SK-N-SH (cell line): ENCODE data around the gene OAF. TPM values are rescaled to one million over a fixed set of nuclear protein-coding genes. Genes with fewer than 3 reads are reported as not detected.
"Not testable (repeated sequence)": the region's sequence is repeated elsewhere in the genome, so short reads cannot be mapped to it uniquely, and the experiment has no call there.

Source experiments
- CTCF ChIA-PET: fragments of 300-600, 350-600 bp; formaldehyde crosslinking; extraction: SDS; loops from one replicate; lab custom pipeline; 2021; lab: Yijun Ruan, JAX
- POLR2A ChIA-PET: fragments of 350-600 bp; sonication (Branson Sonifier 250); formaldehyde crosslinking; extraction: SDS; loops from one replicate; lab custom pipeline; 2020; ENCODE audit warnings: antibody characterized with exemption, inconsistent platforms; lab: Yijun Ruan, JAX
- DNase-seq: peaks from one replicate; pipeline ENCODE4 v3.0.0; 2012
- H2AFZ ChIP-seq: fragments of 200-600 bp; sonication (generic); 2 replicates; pipeline ENCODE4 v1.8.1; 2016; ENCODE audit warnings: antibody characterized with exemption, mild to moderate bottlenecking, low read depth
- H3F3A ChIP-seq: fragments of 200-600 bp; sonication (generic); replicated peaks from 2 replicates; pipeline ENCODE3; 2016; ENCODE audit warnings: antibody characterized with exemption, mild to moderate bottlenecking; ENCODE audit not compliant: insufficient read depth
- H3K27ac ChIP-seq, 2 experiments: fragments of 200-500 bp in 1 of 2; fragments of 200-600 bp in 1 of 2; sonication (Bioruptor generic) in 1 of 2; sonication (generic), shearing (Covaris generic) in 1 of 2; 2 replicates each; pipeline versions ENCODE4 v1.5.1 to v1.6.1; 2014 to 2016; ENCODE audit warnings: low read depth in 2 of 2, inconsistent platforms in 1 of 2, low read length in 1 of 2, mild to moderate bottlenecking in 1 of 2, mixed read lengths in 1 of 2
- H3K27me3 ChIP-seq: fragments of 200-600 bp; sonication (generic), shearing (Covaris generic); 2 replicates; pipeline ENCODE4 v1.6.1; 2016; ENCODE audit warnings: mixed run types; ENCODE audit not compliant: insufficient read depth
- H3K36me3 ChIP-seq, 2 experiments: fragments of 200-500 bp in 1 of 2; fragments of 200-600 bp in 1 of 2; sonication (Bioruptor generic) in 1 of 2; sonication (generic) in 1 of 2; replicated peaks in 1 of 2; 2 replicates each; pipeline versions ENCODE3 to v1.5.1; 2014 to 2016; ENCODE audit warnings: low read length in 1 of 2, mild to moderate bottlenecking in 1 of 2; ENCODE audit not compliant: insufficient read depth in 2 of 2, control insufficient read depth in 1 of 2
- H3K4me1 ChIP-seq, 2 experiments: fragments of 200-500 bp in 1 of 2; fragments of 200-600 bp in 1 of 2; sonication (Bioruptor generic) in 1 of 2; sonication (generic), shearing (Covaris generic) in 1 of 2; 2 replicates each; pipeline versions ENCODE4 v1.5.1 to v1.6.1; 2014 to 2016; ENCODE audit warnings: low read depth in 1 of 2, low read length in 1 of 2, mixed run types in 1 of 2; ENCODE audit not compliant: insufficient read depth in 2 of 2, control insufficient read depth in 1 of 2
- H3K4me2 ChIP-seq: fragments of 200-600 bp; sonication (generic), shearing (Covaris generic); 2 replicates; pipeline ENCODE4 v1.6.1; 2017; ENCODE audit warnings: mixed run types
- H3K4me3 ChIP-seq, 2 experiments: fragments of 200-500 bp in 1 of 2; fragments of 200-600 bp in 1 of 2; sonication (Bioruptor generic) in 1 of 2; sonication (generic), shearing (Covaris generic) in 1 of 2; 2 replicates each; pipeline versions ENCODE4 v1.5.1 to v1.8.1; 2014 to 2016; ENCODE audit warnings: low read depth in 2 of 2, inconsistent platforms in 1 of 2, low read length in 1 of 2, mild to moderate bottlenecking in 1 of 2, mixed read lengths in 1 of 2, moderate library complexity in 1 of 2
- H3K79me2 ChIP-seq: fragments of 200-600 bp; sonication (generic); 2 replicates; pipeline ENCODE4 v1.8.1; 2017; ENCODE audit warnings: mild to moderate bottlenecking; ENCODE audit not compliant: insufficient read depth
- H3K9ac ChIP-seq: fragments of 200-600 bp; sonication (generic); 2 replicates; pipeline ENCODE4 v1.6.1; 2017; ENCODE audit warnings: mixed run types
- H3K9me2 ChIP-seq: fragments of 200-600 bp; sonication (generic); 2 replicates; pipeline ENCODE4 v1.6.1; 2017; ENCODE audit warnings: mixed run types
- H3K9me3 ChIP-seq: fragments of 200-600 bp; sonication (generic); 2 replicates; pipeline ENCODE4 v1.6.1; 2017; ENCODE audit warnings: mixed run types, mild to moderate bottlenecking, moderate library complexity
- H4K20me1 ChIP-seq: fragments of 200-600 bp; sonication (generic); 2 replicates; pipeline ENCODE4 v1.6.1; 2017; ENCODE audit warnings: mild to moderate bottlenecking, mixed run types; ENCODE audit not compliant: insufficient read depth
- CHD2 ChIP-seq: fragments of 150-350 bp; IDR thresholded peaks from 2 replicates; pipeline ENCODE4 v1.6.1; 2018; ENCODE audit warnings: low read length; ENCODE audit not compliant: partially characterized antibody
- ELF1 ChIP-seq: IDR thresholded peaks from 2 replicates; pipeline ENCODE4 v1.4.0; 2012
- EP300 ChIP-seq, 2 experiments: IDR thresholded peaks; 2 replicates each; pipeline versions ENCODE4 v1.4.0 to v1.6.1; 2012; ENCODE audit warnings: borderline replicate concordance in 1 of 2, low read depth in 1 of 2, low read length in 1 of 2
- FOSL2 ChIP-seq: IDR thresholded peaks from 2 replicates; pipeline ENCODE4 v1.4.0; 2012; ENCODE audit warnings: low read depth, mild to moderate bottlenecking, moderate library complexity, borderline replicate concordance
- FOXJ3 ChIP-seq: sonication (generic); formaldehyde crosslinking; IDR thresholded peaks from 2 replicates; pipeline ENCODE4 v1.5.1; 2020; ENCODE audit warnings: mild to moderate bottlenecking, missing genetic modification reagents
- GABPA ChIP-seq: IDR thresholded peaks from 2 replicates; pipeline ENCODE4 v1.4.0; 2012; ENCODE audit warnings: low read depth, mild to moderate bottlenecking
- JUND ChIP-seq: IDR thresholded peaks from 2 replicates; pipeline ENCODE4 v1.4.0; 2012
- MAX ChIP-seq: IDR thresholded peaks from 2 replicates; pipeline ENCODE4 v1.4.0; 2012; ENCODE audit warnings: low read depth
- RCOR1 ChIP-seq: fragments of 150-350 bp; IDR thresholded peaks from 2 replicates; pipeline ENCODE4 v1.6.1; 2017; ENCODE audit warnings: antibody characterized with exemption, low read length
- RFX5 ChIP-seq: IDR thresholded peaks from 2 replicates; pipeline ENCODE4 v1.6.1; 2012; ENCODE audit warnings: mild to moderate bottlenecking, improper control_type of control experiment, low read length
- RXRA ChIP-seq: IDR thresholded peaks from 2 replicates; pipeline ENCODE4 v1.4.0; 2012; ENCODE audit warnings: low read depth, mild to moderate bottlenecking, borderline replicate concordance
- SIN3A ChIP-seq: IDR thresholded peaks from 2 replicates; pipeline ENCODE4 v1.6.1; 2012; ENCODE audit warnings: low read depth, mild to moderate bottlenecking, low read length, moderate library complexity, borderline replicate concordance
- TEAD4 ChIP-seq: IDR thresholded peaks from 2 replicates; pipeline ENCODE4 v1.4.0; 2012; ENCODE audit warnings: mild to moderate bottlenecking, borderline replicate concordance; ENCODE audit not compliant: insufficient read depth
- ZBTB33 ChIP-seq: IDR thresholded peaks from 2 replicates; pipeline ENCODE4 v1.4.0; 2012; ENCODE audit warnings: low read depth, borderline replicate concordance
- WGBS: methylation state at CpG from one replicate; pipeline ENCODE4 v1.1.6; 2017; ENCODE audit warnings: low lambda C conversion rate; 5-methylcytosine and 5-hydroxymethylcytosine counted together
- polyA plus RNA-seq, 3 experiments: library from polyadenylated mRNA; depleted of rRNA; stranded (reverse); fragments of >200 nt; gene quantifications; 2 replicates each; pipeline ENCODE4 v1.2.3, GENCODE V29; 2012
- TF ChIP-seq, protein P1 (sequence below): fragments of 200-600 bp; sonication (generic); IDR thresholded peaks from 2 replicates; pipeline ENCODE4 v1.6.1; 2017; ENCODE audit warnings: antibody characterized with exemption, mild to moderate bottlenecking, moderate library complexity

Gene OAF
- polyA plus RNA-seq, 1 of the 3 experiments (the other 2 are of a cell fraction): 28.0 TPM

GRCh38 chr11:120253377-120253776 is 42.5 kb downstream of the OAF start:
- H3K27ac ChIP-seq, H3K9me2 ChIP-seq, DNase-seq, H3K9ac ChIP-seq, H3K4me3 ChIP-seq, H3K9me3 ChIP-seq, H3F3A ChIP-seq, H4K20me1 ChIP-seq, H3K36me3 ChIP-seq, POLR2A ChIA-PET, H3K79me2 ChIP-seq, H2AFZ ChIP-seq, H3K4me1 ChIP-seq, H3K4me2 ChIP-seq: not testable (repeated sequence)
- H3K27me3 ChIP-seq: peaks cover 15% of the 10 kb centered on the region; the same call in 1 of the 2 replicates
- 78% methylated on average over 13 of the region's 13 CpGs for WGBS
- CTCF ChIA-PET: interaction anchor here (1.0 to 13.2 kb wide), 6 partner anchors 14 to 48 kb away, joined by 3 to 143 read pairs (median 3); no protein-coding TSS in a partner anchor

DNA sequence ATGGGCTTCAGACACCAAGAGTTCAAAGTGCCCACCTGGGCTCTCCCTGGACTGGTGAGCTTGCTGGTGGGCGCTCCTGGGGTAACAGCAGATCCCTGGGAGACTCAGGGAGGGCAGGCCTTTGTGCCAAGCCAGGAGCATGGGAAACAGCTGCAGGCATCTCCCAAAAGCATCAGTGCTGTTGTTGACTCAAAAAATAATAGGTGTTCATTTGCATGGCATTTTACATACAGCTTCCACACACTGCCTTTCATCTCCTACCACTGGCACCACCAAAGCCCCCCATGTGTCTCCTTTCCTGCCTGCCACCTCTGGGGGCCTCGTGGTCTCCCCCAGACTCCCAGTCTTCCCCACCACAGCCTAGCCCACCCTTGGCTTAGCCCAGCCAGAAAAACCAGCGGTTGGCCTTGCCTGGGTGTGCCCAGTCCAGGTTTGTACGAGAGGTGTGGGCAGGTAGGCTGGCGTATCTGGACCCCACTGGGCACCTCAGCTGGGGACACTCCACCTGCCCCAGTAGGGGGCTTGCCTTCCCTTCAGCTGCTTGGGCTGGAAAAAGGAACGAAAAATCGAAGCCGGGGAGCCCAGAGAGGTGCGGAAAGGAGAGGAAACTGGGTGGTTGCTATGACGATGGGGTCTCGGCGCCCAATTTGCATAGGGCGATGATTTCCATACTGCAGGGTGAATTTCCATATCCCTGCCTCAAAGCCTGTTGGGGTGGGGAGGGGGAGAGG is 44.1 kb downstream of the OAF start:
- H3K4me1 ChIP-seq: peaks cover 0 to 6% of the 10 kb centered on the region in 2 experiments; a peak in 1 of 4 replicates
- no peaks in the 10 kb centered on the region for H3K9me3 ChIP-seq
- 66% methylated on average over 13 of the region's 13 CpGs for WGBS
- no peak overlapping the region for H2AFZ ChIP-seq
- no peaks in the 10 kb centered on the region for H3K9me2 ChIP-seq
- no peak overlapping the region for H3K4me2 ChIP-seq
- H3K79me2 ChIP-seq: no peaks in the 10 kb centered on the region
- CTCF ChIA-PET: interaction anchor here (1.0 to 1.3 kb wide), 3 partner anchors 36 to 48 kb away, joined by 3 to 4 read pairs (median 3); no protein-coding TSS in a partner anchor
- TF ChIP-seq ZBTB33 (no peak), EP300 (IDR thresholded peaks at IDR 0.05; ENCODE audit: borderline replicate concordance in 1 of 2, low read depth in 1 of 2, low read length in 1 of 2) (no peak), FOSL2 (no peak), RXRA (no peak), TEAD4 (no peak), MAX (no peak), SIN3A (no peak), ELF1 (no peak), RCOR1 (no peak), CHD2 (no peak), JUND (no peak), RFX5 (no peak), GABPA (no peak), FOXJ3 (no peak)
- TF ChIP-seq, protein P1, sequence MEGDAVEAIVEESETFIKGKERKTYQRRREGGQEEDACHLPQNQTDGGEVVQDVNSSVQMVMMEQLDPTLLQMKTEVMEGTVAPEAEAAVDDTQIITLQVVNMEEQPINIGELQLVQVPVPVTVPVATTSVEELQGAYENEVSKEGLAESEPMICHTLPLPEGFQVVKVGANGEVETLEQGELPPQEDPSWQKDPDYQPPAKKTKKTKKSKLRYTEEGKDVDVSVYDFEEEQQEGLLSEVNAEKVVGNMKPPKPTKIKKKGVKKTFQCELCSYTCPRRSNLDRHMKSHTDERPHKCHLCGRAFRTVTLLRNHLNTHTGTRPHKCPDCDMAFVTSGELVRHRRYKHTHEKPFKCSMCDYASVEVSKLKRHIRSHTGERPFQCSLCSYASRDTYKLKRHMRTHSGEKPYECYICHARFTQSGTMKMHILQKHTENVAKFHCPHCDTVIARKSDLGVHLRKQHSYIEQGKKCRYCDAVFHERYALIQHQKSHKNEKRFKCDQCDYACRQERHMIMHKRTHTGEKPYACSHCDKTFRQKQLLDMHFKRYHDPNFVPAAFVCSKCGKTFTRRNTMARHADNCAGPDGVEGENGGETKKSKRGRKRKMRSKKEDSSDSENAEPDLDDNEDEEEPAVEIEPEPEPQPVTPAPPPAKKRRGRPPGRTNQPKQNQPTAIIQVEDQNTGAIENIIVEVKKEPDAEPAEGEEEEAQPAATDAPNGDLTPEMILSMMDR: no peak
- TF ChIP-seq, all 33 proteins: peak for 0
- Histone ChIP-seq H4K20me1 (no peaks in the 10 kb centered on the region), H3K4me3 (no peak overlapping the region), H3K27me3 (peaks cover 26% of the 10 kb centered on the region; the same call in 1 of the 2 replicates), H3K27ac (no peak overlapping the region), H3K9ac (no peak overlapping the region), H3F3A (no peaks in the 10 kb centered on the region), H3K36me3 (no peaks in the 10 kb centered on the region)
- POLR2A ChIA-PET: no interaction called here
- no peak for DNase-seq
